TTC549 (cell line): ENCODE measurements around the gene FYCO1.

Experiments
- FAIRE-seq: peaks from 2 replicates; lab custom pipeline; 2012; peaks lifted over from hg19 to GRCh38; lab: Jason Lieb, UNC

Gene FYCO1

GRCh38 chr3:45915059-45915439 lies 80.6 kb downstream of the FYCO1 start:
- FAIRE-seq = no peak

DNA sequence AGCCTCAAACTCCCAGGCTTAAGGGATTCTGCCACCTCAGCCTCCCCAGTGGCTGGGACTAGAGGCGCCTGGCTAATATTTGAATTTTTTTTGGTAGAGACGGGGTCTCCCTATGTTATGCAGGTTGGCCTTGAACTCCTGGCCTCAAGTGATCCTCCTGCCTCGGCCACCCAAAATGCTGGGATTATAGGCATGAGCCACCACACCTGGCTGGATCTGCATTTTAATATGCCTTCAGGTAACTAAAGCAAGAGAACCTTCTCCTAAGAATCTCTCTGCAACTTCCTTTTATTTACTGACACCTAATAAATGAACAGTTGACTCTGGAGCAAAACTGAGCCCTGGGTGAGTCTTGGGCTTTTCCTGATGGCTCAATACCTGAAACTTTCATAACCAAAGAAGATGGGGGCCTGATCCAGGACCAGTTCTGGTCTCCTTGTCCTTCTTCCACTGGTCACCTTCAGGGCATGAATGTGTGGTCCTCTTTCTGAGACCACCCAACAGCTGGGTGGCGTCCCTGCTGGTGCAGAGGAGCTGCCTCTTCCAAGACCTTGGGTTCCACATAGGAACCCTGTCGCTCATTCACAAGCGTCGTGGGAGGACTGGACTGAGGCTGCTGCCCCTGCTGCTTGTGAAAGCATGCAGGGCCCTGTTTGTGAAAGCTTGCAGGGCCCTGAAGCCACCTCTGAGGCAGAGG lies 81.1 kb downstream of the FYCO1 start:
- FAIRE-seq = no peak

DNA sequence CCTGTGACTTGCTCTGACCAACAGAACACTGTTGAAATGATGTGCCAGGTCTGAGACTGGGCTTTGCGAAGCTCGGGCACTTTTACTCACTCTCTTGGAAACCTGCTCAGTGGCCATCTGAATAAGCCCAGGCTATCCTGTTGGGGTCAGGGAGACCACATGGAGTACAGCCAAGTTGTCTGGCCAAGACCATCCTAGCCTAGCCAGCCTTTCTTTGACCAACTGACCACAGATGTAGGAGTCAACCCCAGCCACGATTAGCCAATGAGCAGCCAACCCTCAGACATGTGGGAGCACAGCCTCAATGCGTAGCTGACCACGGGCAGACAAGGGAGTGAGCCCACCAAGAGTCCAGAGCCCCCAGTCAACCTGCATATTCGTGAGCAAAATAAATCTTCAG lies 83.2 kb downstream of the FYCO1 start:
- no peak for FAIRE-seq

GRCh38 chr3:45911511-45912226 lies 84.0 kb downstream of the FYCO1 start:
- no peak for FAIRE-seq

- no peak for FAIRE-seq
Observed at GRCh38 chr3:45910892-45911291, 84.7 kb downstream of the FYCO1 start.

DNA sequence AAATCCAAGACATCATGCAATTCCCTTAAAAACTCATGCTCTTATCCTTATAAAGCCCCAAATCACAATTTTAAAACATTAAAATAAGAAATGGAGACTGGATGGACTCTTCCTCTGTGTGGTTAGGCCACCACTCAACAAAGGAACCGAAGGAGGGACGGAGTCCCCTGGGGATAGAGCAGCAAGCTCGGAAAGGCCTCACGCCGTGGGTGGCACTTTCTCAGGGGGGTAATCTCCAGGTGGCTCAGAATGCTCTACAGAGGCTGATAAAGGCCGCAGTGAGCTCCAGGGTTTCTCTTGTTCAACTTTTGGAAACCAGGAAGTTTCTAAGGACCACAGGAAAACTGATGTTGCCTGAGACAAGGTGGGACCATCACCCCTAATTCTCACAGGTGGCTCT lies 86.1 kb downstream of the FYCO1 start:
- no peak for FAIRE-seq

GRCh38 chr3:45908761-45909160 lies 86.9 kb downstream of the FYCO1 start:
- no peak for FAIRE-seq

DNA sequence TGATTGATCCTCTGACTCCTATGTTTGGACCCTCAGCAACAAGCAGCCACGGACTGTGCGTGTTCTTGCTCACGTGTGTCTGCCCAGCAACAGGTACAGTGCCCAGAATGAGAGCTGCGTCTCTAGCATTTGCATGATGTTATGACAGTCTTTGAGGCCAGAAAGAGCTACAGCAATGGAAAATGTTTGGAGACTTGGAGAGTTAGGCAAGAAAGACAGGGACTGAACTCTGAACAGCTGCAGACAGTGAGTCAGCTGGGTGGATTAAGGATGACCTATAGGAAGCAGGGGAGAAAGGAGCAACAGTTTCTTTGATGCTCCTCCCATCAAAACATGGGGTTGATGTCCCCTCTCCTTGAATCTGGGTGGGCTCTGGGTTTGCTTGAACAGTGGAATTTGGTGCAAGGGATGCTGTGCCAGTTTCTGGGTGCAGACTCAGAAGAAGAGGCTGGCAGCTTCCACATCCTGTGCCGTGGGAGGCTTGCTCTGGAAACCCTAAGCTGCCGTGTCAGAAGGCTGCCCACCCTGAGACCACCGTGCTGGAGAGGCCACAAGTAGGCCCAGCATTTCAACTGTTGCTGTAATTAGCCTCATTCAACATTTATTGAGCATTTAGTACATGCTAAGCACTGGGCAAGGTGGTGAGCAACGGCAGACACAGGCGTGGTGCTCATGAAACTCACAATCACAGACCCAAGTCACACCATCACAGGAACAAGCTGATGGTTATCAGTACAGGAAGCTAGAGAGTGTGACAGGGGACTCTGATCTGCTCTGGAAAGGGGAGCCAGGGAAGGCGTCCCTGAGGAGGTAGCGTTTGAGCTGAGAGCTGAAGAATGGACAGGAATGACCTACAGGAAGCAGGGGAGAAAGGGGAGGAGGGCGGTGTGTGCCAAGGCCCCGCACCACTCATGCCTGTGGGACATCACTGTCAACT lies 87.6 kb downstream of the FYCO1 start:
- FAIRE-seq = no peak

DNA sequence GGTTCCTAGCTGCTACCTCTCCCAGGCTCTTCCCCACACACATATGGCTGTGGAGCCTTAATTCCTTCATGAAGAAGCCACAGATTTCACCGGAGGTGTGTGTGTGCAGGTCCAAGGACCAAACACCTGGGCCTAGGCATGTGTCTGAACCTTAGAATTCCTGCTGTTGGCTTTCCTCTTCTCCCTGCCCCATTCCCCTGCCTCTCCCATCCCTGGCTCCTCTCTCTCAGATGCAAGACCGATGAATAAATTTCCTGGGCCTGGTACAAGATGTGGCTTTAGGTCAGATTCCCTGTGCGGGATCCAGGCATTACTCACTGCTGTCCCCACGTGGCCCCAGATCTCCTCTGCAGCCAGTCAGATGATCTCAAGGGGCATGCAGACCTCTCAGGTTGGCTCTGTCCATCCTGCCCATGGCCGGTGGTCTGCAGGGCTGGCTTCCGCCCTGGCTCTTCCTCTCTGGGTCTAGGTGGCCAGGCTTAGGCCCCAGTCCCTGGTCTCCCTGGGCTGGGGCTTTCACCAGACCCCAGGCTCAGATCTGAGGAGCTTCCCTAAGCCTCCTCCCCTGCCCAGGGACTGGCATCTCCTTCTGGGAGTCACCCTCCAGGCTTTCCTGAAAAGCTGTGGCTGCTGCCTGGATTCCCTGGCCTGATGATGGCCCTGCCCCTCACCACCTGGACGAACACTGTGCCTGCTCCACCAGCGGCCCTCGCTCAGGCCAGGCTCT lies 88.8 kb downstream of the FYCO1 start:
- FAIRE-seq = no peak

DNA sequence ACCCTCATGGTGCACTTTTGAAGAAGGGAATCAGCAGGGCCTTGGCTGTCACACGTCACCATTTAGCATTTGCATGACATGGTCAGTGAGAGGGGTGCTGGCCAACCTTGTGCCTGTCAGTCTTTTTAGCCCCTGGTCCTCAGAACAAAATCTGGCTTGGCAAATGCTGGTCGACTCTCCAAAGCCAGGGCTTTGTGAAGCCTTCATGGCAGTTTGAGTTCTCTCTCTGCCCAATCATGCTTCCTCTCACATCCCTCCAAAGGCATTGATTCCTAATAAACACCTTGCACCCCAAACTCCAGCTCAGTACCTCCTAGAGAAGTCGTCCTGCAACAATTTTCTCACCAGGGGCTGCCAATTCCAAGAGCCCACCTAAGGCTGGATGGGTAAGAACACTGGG lies 89.9 kb downstream of the FYCO1 start:
- no peak for FAIRE-seq

DNA sequence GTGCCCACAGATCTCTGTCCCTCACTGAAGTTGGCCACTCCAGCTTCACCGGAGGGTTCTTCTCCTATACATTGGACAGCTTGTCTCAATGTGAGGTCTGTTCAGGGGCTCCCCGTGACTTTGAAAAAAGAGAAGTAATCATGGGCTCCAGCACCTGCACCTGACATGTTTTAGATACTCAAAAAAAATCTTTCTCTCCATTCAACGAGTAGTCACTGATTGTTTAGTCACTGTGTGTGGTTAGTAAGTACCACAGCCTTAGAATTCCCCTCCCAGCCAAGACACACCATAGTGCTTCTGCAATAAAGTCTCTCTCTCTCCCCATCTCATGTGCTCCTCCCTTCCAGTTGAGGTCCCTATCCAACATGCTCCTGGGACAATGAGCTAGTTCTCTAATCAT lies 90.7 kb downstream of the FYCO1 start:
- FAIRE-seq = no peak

GRCh38 chr3:45896956-45897355 lies 98.7 kb downstream of the FYCO1 start:
- FAIRE-seq = no peak

GRCh38 chr3:45895686-45896468 lies 99.7 kb downstream of the FYCO1 start:
- FAIRE-seq = no peak

GRCh38 chr3:45894015-45894414 lies 101.6 kb downstream of the FYCO1 start:
- no peak for FAIRE-seq

DNA sequence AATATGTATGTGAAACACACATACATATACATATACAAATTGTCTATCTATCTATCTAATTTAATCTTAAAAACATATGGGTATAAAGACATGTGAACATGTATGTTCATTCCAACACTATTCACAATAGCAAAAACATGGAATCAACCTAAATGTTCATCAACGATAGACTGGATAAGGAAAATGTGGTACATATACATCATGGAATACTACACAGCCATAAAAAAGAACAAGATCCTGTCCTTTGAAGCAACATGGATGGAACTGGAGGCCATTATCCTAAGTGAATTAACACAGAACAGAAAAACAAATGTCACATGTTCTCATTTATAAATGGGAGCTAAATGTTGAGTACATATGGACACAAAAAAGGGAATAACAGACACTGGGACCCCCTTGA lies 103.5 kb downstream of the FYCO1 start:
- no peak for FAIRE-seq

DNA sequence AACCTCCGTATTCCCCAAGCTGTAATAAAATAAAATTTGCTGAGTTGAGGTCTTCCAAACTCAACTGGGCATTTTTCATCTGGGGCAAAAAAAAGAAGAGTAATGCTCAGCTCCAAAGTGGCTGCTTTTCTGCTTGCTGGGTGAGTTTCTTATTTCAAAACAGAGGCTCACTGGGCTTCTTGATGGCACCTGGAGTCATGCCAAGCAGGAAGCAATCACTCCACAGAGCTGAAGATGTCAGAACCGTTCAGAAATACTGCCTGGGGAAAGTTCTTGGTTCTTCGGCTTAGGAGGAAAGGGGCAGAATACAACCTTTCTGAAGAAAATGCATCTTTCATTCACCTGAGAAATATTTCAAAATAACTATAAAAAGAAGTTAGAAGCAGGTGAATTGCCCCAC lies 105.2 kb downstream of the FYCO1 start:
- FAIRE-seq = no peak

DNA sequence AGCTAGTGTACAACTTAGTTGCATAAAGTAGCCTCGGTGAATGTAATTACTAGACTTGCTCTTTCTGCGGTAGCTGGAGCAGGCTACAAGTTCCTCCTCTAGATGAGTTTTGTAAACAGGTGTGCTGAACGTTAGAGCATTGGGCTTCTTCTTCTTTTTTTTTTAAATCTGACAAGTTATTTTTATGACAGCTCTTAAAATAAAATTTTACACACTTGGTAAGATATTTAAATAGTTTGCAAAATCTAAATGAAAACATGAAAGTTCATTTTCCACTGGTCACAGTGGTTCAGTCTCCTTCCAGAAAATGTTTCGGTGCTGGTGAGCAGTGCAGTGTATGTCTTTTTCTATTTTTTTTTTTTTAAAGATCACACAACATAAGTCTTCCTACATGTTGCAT lies 106.3 kb downstream of the FYCO1 start:
- FAIRE-seq = no peak

GRCh38 chr3:45887759-45888511 lies 107.7 kb downstream of the FYCO1 start:
- no peak for FAIRE-seq

DNA sequence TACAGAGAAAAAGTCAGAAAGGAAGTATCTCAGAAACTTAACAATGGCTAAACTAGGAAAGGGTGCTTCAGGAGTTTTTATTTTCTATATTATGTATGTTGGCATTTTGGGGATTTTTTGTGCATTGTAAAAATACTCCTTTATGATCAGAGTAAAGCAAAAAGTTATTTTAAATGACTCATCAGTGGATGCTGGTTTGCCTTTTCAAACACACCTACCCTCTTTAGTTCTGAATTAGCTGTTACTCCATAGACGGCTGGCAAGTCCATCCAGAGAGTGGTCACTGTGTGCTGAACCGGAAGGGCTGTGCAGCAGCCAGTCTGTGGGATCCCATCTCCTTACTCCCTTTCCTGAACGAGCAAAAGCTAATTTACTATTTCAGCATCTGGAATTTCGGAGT lies 108.3 kb downstream of the FYCO1 start:
- no peak for FAIRE-seq

- FAIRE-seq = no peak
Observed at GRCh38 chr3:45885979-45886705, 109.5 kb downstream of the FYCO1 start, which contains the start of gene CCR9. TSS of gene CCR9 (plus strand) at chr3:45886543. CDS start at chr3:45894934, 8,391 bp downstream.
